WTC11 (cell line): ENCODE data around the gene NOS3. TPM values are rescaled to one million over a fixed set of nuclear protein-coding genes. Genes with fewer than 3 reads are reported as not detected.
"Not testable (repeated sequence)": the region's sequence is repeated elsewhere in the genome, so short reads cannot be mapped to it uniquely, and the experiment has no call there.

Experiments used
- ATAC-seq: fragments of 200-7000 bp; cut with Tn5 transposase; 2 replicates; pipeline ENCODE4 v1.10.0; 2021; ENCODE audit warnings: mild to moderate bottlenecking, moderate library complexity
- CTCF ChIA-PET: fragments of 300-600 bp; sonication (Branson Sonifier 250); formaldehyde crosslinking; loops from one replicate; lab custom pipeline; 2021; ENCODE audit warnings: antibody characterized with exemption; lab: Charles Lee
- POLR2A ChIA-PET: fragments of 350-600 bp; sonication (Branson Sonifier 250); formaldehyde crosslinking; loops from one replicate; lab custom pipeline; 2021; ENCODE audit warnings: antibody characterized with exemption; lab: Charles Lee
- DNase-seq: peaks from one replicate; pipeline ENCODE4 v3.0.0; 2021; ENCODE audit warnings: low spot score
- H3K27ac Mint-ChIP-seq: 2 replicates; pipeline ENCODE4 v1.8.0; 2021; ENCODE audit warnings: mixed read lengths
- H3K27me3 Mint-ChIP-seq: 2 replicates; pipeline ENCODE4 v1.8.0; 2021; ENCODE audit warnings: low read depth, mild to moderate bottlenecking, moderate library complexity, mixed read lengths
- H3K36me3 Mint-ChIP-seq: 2 replicates; pipeline ENCODE4 v1.8.0; 2021; ENCODE audit warnings: mixed read lengths
- H3K4me1 Mint-ChIP-seq: 2 replicates; pipeline ENCODE4 v1.8.0; 2022; ENCODE audit warnings: mixed read lengths
- H3K4me3 Mint-ChIP-seq: 2 replicates; pipeline ENCODE4 v1.8.0; 2021; ENCODE audit warnings: mild to moderate bottlenecking, moderate library complexity, mixed read lengths
- H3K9me3 Mint-ChIP-seq: 2 replicates; pipeline ENCODE4 v1.8.0; 2021; ENCODE audit warnings: mixed read lengths
- AFF4 ChIP-seq: sonication (generic); formaldehyde crosslinking; IDR thresholded peaks from 2 replicates; pipeline ENCODE4 v1.8.1; 2023; ENCODE audit warnings: mild to moderate bottlenecking, missing genetic modification reagents, borderline replicate concordance
- E2F1 ChIP-seq: sonication (generic); formaldehyde crosslinking; IDR thresholded peaks from 2 replicates; pipeline ENCODE4 v1.8.0; 2022; ENCODE audit warnings: mild to moderate bottlenecking, missing genetic modification reagents
- FOXK1 ChIP-seq: sonication (generic); formaldehyde crosslinking; IDR thresholded peaks from 2 replicates; pipeline ENCODE4 v1.8.0; 2022; ENCODE audit warnings: mild to moderate bottlenecking, moderate library complexity, missing genetic modification reagents
- FOXP1 ChIP-seq: sonication (generic); formaldehyde crosslinking; IDR thresholded peaks from 2 replicates; pipeline ENCODE4 v1.8.0; 2022; ENCODE audit warnings: missing genetic modification reagents, mild to moderate bottlenecking, moderate library complexity, borderline replicate concordance
- HMGA2 ChIP-seq: fragments of 250-450 bp; sonication (Bioruptor Pico); IDR thresholded peaks from 2 replicates; pipeline ENCODE4 v1.4.0; 2021; ENCODE audit warnings: mild to moderate bottlenecking, moderate library complexity
- HMGXB4 ChIP-seq: sonication (generic); formaldehyde crosslinking; IDR thresholded peaks from 2 replicates; pipeline ENCODE4 v1.8.1; 2023; ENCODE audit warnings: mild to moderate bottlenecking, moderate library complexity, missing genetic modification reagents
- JUN ChIP-seq: sonication (generic); formaldehyde crosslinking; IDR thresholded peaks from 2 replicates; pipeline ENCODE4 v1.8.0; 2023; ENCODE audit warnings: mild to moderate bottlenecking, missing genetic modification reagents
- ZBTB21 ChIP-seq: sonication (generic); formaldehyde crosslinking; IDR thresholded peaks from 2 replicates; pipeline ENCODE4 v1.8.1; 2023; ENCODE audit warnings: mild to moderate bottlenecking, missing genetic modification reagents, borderline replicate concordance
- ZNF232 ChIP-seq: sonication (generic); formaldehyde crosslinking; IDR thresholded peaks from 2 replicates; pipeline ENCODE4 v1.8.0; 2022; ENCODE audit warnings: mild to moderate bottlenecking, missing genetic modification reagents
- ZNF671 ChIP-seq: fragments of 250-450 bp; sonication (Bioruptor Pico); IDR thresholded peaks from 2 replicates; pipeline ENCODE4 v1.8.0; 2021; ENCODE audit warnings: mild to moderate bottlenecking
- total RNA-seq: library from RNA; stranded (reverse); gene quantifications from 3 replicates; pipeline ENCODE4 v1.2.3, GENCODE V29; 2021

The NOS3 gene
- total RNA-seq, 1 experiment from 2014 or later: 6.6 TPM

- TF ChIP-seq E2F1 (CRISPR knock-in tag): no peak
- 0 out of 2 replicates have a peak, but pooled peaks have one; percentile 27 for TF ChIP-seq FOXP1 (CRISPR knock-in tag)
- TF ChIP-seq ZNF671 (CRISPR knock-in tag): no peak
- no peak for TF ChIP-seq HMGA2
- TF ChIP-seq HMGXB4 (CRISPR knock-in tag): 0 out of 2 replicates have a peak, but pooled peaks have one; percentile 31
These were observed 19.7 kb downstream of the NOS3 start (continued) for GRCh38 chr7:151010307-151011096.

- peak overlapping the region; percentile 33; the same call in 1 of the 2 replicates for H3K27ac Mint-ChIP-seq
- H3K4me3 Mint-ChIP-seq: no peak overlapping the region
- ATAC-seq: no peak
- H3K9me3 Mint-ChIP-seq: no peaks in the 10 kb centered on the region
- peaks cover 40% of the 10 kb centered on the region for H3K4me1 Mint-ChIP-seq
- ChIA-PET CTCF (interaction anchor here (0.8 to 6.6 kb wide), 16 partner anchors 9 to 113 kb away, joined by 3 to 112 read pairs (median 22); partner anchors contain the start of genes ABCB8, CDK5, NOS3 and TMUB1), POLR2A (no interaction called here)
- peaks cover 32% of the 10 kb centered on the region for H3K27me3 Mint-ChIP-seq
- no peaks in the 10 kb centered on the region for H3K36me3 Mint-ChIP-seq
- TF ChIP-seq AFF4 (CRISPR knock-in tag): no peak
- no peak for DNase-seq
These were observed 20.2 kb downstream of the NOS3 start for GRCh38 chr7:151011097-151011409.

- DNase-seq, H3K4me3 Mint-ChIP-seq, H3K27ac Mint-ChIP-seq, H3K36me3 Mint-ChIP-seq, ATAC-seq, POLR2A ChIA-PET, H3K9me3 Mint-ChIP-seq: not testable (repeated sequence)
- Mint-ChIP-seq H3K27me3 (peaks cover 38% of the 10 kb centered on the region), H3K4me1 (peaks cover 40% of the 10 kb centered on the region)
- CTCF ChIA-PET: interaction anchor here (1.2 to 6.6 kb wide), 13 partner anchors 8 to 114 kb away, joined by 3 to 112 read pairs (median 33); partner anchors contain the start of genes ABCB8, NOS3 and TMUB1
These were observed 20.8 kb downstream of the NOS3 start for GRCh38 chr7:151011616-151012015.

- no peak for ATAC-seq
- POLR2A ChIA-PET: no interaction called here
These were observed 21.3 kb downstream of the NOS3 start for GRCh38 chr7:151012031-151012692.

More at GRCh38 chr7:151012031-151012692, 21.3 kb downstream of the NOS3 start:
- TF ChIP-seq ZBTB21 (CRISPR knock-in tag) (no peak), JUN (CRISPR knock-in tag) (no peak), ZNF232 (no peak), FOXK1 (CRISPR knock-in tag) (no peak), HMGXB4 (CRISPR knock-in tag) (no peak)
- Mint-ChIP-seq H3K9me3 (no peaks in the 10 kb centered on the region), H3K4me1 (peaks cover 40% of the 10 kb centered on the region), H3K27ac (no peak overlapping the region), H3K27me3 (peaks cover 43% of the 10 kb centered on the region), H3K36me3 (no peaks in the 10 kb centered on the region), H3K4me3 (peak overlapping the region; percentile 61)
- CTCF ChIA-PET: interaction anchor here (0.6 to 6.6 kb wide), 23 partner anchors 7 to 232 kb away, joined by 3 to 112 read pairs (median 8); partner anchors contain the start of genes ABCB8 and CDK5
- no peak for DNase-seq
